SK-MEL-5 (cell line): ENCODE measurements around the gene CAMSAP1. TPM values are rescaled to one million over a fixed set of nuclear protein-coding genes. Genes with fewer than 3 reads are reported as not detected.
A peak's percentile ranks its signal among the peaks of the same experiment; 100 is the strongest.
"Not testable (repeated sequence)": the region's sequence is repeated elsewhere in the genome, so short reads cannot be mapped to it uniquely, and the experiment has no call there.

Source experiments
- DNase-seq: peaks from one replicate; pipeline ENCODE4 v3.0.0-alpha.2; 2016; ENCODE audit warnings: low read depth, low spot score
- in situ Hi-C: cut with HindIII; loops from 2 replicates; pipeline ENCODE4 v1.10.0; 2016; ENCODE audit warnings: low sequenced_read_pairs, high pct_unique_total_duplicates, low pct_unique_long_range_greater_than_20kb
- total RNA-seq: library from RNA; depleted of rRNA; stranded (reverse); fragments of >200 nt; shearing (Covaris generic); gene quantifications from 2 replicates; pipeline ENCODE4 v1.2.3, GENCODE V29; 2014

CAMSAP1 gene
- total RNA-seq, 1 experiment from 2014 or later = 14.7 TPM

DNA sequence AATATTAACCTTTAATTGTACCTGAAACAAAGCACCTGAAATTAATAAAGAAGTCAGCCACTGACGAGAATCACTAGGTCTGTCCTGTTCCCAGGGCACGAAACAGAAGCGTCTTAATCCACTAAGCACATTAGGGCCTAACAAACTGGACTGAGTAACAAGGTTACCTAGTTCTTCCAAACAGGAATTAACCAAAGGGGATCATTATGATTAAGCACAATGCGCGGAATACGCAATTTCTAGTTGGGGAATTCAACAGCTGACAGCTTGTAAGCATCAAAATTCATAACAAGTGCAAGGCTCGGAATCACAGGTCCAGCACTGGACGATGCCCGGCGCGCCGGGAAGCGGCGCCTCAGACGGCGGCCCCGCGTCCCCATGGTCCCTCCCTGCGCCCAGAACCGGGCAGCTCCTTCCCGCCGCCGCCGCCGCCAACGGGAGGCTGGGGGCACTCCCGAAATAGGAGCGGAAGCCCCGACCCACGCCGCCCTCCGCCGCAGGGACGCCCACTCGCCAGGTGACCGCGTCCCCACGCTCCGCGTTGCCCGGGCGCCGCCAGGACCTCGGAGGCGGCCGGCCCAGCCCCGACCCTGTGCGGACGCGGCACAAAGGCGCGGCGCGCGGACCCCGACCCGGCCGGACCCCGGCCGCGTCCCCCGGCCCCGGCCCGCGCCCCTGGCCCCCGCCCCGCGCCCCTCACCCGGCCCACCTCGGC is 898 bp downstream of the CAMSAP1 start:
- DNase-seq = peak; percentile 16
- in situ Hi-C loops = no loop called here

DNA sequence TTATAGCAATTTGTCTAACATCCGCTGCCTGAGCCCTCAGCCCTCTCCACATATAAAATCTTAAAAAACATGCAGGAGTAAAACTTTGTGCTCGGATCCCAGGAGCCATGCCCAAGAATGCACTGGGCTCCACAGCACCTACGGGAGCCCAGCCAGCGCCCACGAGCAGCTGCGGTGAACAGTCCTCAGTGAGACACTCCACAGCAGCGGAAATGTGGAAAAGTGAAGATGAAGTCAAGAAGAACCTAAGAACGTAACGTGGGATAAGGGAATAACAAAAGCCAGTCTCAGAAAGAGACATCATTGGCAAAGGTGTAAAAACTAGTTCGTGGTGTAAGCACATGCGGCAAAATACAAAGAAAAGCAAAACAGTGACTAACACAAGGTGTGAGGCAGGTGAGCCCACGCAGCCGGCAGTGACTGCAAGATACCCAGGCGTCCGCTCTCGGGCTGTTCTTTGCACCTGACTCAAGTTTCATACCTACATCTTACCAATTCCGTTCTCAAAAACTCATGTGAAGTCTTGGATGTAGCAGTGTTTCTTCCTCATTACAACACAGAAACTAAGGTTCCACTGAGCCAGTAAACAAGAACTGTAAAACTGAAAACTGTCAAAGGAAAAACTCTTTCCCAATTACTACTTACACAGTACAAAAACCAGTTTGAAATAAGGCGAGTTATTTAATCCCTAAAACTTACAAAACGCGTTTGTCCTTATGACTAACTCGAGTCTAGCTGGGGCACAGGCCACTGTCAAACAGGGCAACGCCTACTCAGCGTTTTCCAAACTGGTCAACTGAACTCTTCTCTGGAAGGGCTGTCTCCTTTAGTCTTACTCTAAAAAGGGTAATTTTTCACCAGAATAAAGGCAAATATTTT is 1.7 kb downstream of the CAMSAP1 start:
- peak; percentile 20 for DNase-seq
- in situ Hi-C loops = no loop called here

DNA sequence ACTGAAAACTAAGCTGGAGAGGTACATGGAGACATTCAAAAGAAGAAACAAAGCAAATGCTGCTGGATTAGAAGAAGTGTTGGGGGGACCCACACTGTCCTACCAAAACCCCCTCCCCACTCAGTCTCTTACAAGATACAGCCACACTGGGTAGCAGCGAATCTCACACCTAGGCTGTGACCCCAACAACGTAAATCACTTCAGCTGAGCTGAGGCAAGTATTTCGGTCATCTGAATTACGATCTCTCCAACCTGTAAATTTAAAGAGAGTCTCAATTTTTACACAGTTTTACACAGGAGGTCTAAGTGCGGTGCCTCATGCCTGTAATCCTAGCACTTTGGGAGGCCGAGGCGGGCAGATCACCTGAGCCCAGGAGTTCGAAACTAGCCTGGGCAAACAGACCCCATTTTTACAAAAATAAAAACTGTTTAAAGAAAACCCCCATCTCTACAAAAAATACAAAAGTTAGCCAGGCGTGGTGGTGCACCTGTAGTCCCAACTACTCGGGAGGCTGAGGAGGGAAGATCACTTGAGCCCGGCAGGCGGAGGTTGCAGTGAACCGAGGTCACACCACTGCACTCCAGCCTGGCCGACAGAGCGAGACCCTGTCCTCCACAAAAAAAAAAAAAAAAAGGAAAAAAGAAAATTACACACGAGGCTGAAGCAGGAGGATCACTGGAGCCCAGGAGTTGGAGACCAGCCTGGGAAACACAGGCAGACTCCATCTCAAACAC is 3.4 kb downstream of the CAMSAP1 start:
- no peak for DNase-seq
- in situ Hi-C loops = no loop called here

DNA sequence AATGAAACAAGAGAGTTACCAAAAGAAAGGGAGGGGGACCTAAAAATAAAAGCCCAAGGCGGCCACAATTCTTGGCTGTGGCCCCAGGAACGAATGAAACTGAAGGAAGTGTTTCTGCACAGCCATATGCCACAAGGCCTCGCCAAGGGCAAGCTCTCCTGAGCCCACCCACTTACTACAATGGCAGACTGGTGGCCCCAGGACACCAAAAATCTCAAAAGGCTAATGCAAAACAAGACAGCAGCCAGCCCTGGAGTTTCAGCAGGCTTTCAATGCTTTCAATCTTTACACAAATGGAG is 4.0 kb downstream of the CAMSAP1 start:
- in situ Hi-C loops = no loop called here
- no peak for DNase-seq

DNA sequence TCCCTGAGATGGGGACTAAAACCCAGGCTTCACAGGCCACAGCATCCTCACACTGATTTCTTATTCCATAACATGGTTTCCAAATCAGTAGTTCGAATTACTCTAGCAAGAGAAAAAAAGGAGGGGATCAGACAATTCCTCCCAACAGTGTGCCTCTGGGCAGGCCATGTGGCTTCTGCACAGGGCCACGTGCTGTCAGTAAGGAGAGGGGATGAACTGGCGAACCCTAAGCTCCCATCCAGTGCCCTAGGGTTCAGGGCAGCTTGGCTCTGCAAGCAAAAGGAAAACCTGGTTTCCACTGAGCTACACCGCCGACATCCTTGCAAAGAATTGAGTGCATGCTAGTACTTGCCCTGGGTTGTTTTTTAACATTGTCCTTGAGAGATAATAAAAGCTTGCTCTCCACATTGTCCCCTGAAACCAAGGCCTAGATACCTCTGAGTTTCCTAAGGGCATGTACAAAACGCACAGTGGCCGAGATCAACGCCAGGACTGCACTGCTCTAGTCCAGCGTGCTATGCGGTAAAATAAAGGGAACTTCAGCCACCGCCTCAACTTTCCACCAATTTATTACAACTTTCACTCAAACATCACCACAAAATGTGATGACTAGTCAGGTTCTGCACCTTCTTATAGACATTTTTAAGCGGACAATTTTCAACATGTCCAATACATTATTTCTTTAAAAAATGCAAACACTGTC is 4.5 kb downstream of the CAMSAP1 start:
- in situ Hi-C loops = no loop called here
- DNase-seq = no peak

DNA sequence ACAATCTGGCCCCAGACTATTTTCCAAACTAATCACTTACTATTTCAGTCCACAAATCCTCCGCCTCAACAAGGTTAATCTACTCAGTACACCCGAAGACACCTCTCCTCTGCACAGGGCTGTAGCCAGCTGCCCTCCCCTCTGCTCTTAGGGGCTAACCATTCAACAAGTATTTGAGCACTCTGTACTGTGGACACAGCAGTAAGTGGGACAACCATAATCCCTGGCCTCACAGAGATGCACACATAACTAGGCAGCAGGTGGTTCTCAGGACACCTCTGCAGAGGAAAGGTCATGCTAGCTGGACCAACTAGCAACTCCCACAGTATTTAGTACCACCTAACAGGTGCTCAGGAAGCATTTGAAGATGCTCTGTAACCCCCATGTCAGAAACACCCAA is 5.5 kb downstream of the CAMSAP1 start:
- in situ Hi-C loops = no loop called here
- DNase-seq = no peak

DNA sequence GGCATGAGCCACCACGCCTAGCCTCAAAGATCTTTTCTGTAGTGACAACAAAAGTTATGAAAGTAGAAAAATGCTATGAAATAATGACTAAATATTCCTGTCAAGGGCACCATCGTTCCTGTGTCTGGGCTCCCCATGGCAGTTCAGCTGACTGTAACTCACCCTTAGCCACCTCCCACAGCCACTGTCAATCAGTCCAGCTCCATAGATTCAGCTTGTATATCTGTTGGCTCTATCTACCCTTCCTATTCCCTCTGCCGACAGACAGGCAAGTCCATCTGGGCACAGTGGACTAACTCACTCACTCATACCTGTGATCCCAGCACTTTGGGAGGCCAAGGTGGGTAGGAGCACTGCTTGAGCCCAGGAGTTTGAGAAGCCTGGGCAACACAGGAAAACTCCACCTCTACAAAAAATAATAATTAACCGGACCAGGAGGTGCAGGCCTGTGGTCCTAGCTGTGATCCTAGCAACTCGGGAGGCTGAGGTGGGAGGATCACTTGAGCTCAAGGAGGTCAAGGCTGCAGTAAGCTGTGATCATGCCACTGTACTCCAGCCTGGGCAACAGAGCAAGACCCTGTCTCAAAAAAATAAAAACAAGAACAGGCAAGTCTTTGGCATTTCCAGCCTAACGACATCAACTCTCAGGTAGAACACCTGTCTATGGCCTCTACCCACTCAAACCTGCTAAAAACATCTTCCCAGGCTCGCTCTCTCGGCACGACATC is 6.2 kb downstream of the CAMSAP1 start:
- DNase-seq = no peak
- in situ Hi-C loops = no loop called here

DNA sequence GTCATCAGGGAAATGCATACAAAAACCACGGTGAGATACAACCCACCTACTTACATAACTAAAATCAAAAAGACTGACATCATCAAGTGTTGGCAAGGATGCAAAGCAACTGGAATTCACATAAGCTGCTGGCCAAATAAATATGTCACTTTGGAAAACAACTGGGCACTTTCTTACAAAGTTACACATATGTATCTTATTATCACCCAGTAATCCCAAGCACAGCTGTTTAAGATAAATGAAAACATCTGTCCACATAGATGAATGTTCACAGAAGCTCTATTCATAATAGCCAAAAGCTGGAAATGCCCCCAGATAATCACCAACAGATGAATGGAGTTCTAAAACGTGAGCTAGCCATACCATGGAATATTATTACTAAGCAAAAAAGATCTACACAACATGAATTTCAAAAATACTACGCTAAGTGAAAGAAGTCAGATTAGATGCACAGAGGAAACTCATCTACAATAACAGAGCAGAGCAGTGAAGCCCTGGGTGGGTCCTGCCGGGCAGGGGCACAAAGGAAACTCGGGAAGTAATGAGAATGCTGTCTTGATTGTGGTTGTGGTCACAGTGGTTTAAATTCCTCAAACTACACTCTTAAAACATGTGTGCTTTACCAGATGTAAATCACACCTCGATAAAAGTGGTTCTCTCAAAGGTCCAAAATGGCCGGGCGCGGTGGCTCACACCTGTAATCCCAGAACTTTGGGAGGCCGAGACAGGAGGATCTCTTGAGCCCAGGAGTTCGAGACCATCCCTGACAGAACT is 8.5 kb downstream of the CAMSAP1 start:
- no peak for DNase-seq
- in situ Hi-C loops = no loop called here

DNA sequence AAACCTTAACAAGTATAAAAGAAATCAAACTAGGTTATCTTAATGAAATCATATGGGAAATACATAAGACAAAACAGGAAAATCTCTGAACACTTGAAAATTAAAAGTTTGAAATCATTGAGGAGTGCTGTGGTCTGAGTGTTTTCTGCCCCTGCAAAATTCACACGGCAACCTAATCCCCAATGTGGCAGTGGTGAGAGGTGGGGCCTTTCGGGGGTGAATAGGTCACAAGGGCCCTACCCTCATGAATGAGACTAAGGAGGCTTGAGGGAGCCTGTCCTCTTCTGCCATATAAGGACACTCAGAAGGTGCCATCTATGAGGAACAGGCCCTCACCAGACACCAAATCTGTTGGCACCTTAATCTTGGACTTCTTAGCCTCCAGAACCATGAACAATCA is 10.7 kb downstream of the CAMSAP1 start:
- DNase-seq = no peak
- in situ Hi-C loops = no loop called here

DNA sequence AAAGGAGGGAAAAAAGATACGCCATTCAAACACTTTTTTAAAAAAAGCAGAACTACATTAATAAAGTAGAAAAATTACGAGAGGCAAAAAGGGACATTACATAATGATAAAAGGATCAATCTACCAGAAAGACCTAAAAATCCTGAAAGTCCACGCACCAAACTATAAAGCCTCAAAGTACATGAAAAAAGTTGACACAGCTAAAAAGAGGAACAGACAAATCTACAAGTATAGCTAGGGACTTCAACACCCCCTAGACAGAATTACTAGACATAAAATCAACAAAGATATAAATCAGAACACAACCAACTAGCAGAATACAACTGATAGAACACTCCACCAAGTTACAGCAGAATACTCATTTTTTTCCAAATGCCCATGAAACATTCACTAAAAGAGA is 11.1 kb downstream of the CAMSAP1 start:
- in situ Hi-C loops = no loop called here
- no peak for DNase-seq

DNA sequence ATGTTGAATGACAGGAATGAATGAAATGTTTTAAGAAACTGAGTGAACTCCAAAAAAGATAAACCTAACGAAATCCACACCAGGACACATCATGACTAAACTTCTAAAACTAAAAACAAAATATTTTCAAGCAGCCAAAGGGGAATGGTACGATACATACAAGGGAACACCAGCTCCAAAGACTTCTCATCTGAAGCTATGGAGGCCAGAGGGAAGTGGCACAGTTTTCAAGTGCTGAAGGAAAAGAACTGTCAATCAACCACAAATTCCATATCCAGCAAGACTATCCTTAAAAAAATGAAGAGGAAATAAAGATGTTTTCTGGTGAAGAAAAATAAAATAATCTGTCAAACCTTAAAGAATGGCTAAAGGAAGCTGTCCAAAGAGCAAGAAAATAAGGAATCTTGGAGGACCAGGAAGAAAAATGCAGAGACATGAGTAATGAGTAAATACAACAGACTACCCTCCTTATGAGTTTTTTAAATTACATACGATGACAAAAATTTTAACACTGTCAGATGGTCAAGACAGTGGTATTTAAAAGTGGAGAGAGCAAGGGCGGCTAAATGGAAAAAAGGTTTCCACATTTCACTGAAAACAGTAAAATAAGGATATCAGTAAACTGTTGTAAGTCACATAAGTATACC is 12.0 kb downstream of the CAMSAP1 start:
- DNase-seq = no peak
- in situ Hi-C loops = no loop called here

DNA sequence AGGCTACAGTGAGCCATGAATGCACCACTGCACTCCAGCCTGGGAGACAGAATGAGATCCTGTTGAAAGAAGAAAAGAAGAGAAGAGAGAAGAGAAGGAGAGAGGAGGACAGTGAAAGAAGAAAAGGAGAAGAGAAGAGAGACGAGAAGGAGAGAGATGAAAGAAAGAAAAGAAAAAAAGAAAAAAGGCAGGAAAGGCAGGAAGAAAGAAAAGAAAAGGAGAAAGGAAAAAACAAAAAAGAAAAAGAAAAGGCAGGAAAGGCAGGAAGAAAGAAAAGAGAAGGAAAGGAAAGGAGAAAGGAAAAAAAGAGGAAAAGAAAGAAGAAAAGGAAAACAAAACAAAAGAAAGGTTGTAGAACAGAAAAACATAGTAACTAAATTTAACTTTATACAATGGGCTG is 14.2 kb downstream of the CAMSAP1 start:
- in situ Hi-C loops = no loop called here
- DNase-seq = no peak

DNA sequence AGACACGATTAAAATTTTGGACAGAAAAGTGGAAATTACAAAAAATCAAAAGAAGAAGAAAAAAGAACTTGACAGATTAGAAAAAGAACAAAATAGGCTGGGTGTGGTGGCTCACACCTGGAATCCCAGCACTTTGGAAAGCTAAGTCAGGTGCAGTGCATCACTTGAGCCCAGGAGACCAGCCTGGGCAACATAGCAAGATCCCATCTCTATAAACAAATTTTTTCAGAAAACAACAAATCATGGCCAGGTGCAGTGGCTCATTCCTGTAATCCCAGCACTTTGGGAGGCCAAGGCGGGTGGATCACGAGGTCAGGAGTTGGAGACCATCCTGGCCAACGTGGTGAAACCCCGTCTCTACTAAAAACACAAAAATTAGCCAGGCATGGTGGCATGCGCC is 15.0 kb downstream of the CAMSAP1 start:
- in situ Hi-C loops, DNase-seq: not testable (repeated sequence)

DNA sequence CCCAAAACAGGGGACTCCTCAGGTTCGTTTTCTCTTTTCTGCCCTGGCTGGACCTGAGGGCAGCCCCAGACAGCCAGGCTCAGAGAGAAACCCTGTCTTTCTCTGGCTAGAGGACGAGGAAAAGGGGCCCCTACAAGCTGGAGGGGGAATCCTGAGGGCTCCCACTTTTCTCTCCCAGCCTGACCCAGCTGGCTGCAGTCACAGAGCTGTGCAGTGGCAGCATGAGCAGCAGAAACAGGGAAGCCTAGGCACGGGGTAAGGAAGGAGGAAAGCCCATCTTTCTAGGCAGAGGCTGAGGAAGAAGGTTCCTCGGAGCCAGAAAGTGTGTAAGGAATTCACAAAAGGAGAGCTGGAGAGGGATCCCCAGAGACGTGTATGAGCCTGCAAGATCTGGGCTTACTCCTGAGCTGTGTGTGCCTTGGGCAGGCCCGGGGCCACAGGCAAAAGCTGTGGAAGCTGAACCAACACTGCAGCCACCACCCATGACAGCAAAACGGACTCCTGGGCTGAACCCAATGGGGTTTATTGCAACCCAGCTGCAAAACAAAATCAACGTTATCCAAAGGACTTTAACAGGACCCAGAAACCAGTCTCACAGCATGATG is 16.2 kb downstream of the CAMSAP1 start:
- DNase-seq = no peak
- in situ Hi-C loops = no loop called here

DNA sequence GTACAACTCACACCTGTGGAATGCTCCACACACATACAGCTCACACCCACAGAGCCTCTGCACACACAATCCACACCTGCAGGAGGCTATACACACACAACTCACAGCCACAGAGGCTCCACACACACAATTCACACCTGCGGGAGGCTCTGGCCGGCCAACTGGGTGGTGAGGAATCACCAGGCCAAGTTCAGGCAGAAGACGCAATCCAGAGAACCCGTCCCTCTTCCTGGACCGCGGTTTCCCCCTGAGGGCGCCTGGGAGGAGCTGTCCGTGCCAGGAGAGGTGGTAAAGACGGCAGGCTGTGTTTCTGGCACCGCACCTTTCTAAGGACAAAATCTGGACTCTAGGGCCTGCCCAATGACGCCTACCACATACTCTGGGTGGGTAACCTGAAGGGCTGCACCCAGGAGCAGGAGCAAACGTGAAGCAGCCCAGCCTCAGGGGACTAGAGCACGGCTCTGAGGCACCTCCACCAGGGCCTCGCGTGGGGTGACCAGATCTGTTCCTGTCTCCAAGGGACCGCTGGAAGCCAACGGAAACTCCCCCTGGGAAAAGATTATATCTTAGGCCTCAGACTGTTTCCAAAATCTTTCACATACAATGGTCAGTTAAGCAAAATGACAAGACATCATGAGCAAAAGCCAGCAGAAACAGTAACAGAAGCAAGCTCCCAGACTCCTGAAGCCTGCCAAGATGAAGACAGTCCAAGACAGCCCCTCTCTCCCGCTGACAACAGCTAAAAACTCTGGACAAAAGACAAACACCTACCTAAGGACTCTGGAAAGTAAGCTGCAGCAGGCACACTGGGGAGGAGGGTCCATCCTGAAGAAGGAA is 16.9 kb downstream of the CAMSAP1 start:
- in situ Hi-C loops = no loop called here
- DNase-seq = no peak
